Subcutaneous abdominal adipose tissue (tissue), 5 donors: Measurements from ENCODE around the gene DCDC2B.
A peak's percentile ranks its signal among the peaks of the same experiment; 100 is the strongest.

Source experiments
- H3K27ac ChIP-seq: one replicate; pipeline ENCODE4 v1.7.0; 2013; ENCODE audit warnings: low read depth, mild to moderate bottlenecking, inconsistent platforms, low read length, moderate library complexity
- H3K27me3 ChIP-seq, 5 donors: one replicate each; pipeline ENCODE4 v1.7.0; 2013; ENCODE audit warnings: low read length in 5 of 5, inconsistent platforms in 1 of 5; ENCODE audit not compliant: control insufficient read depth in 5 of 5, insufficient read depth in 4 of 5
- H3K36me3 ChIP-seq, 5 donors: one replicate each; pipeline ENCODE4 v1.7.0; 2013; ENCODE audit warnings: low read length in 5 of 5; ENCODE audit not compliant: control insufficient read depth in 5 of 5, insufficient read depth in 5 of 5
- H3K4me1 ChIP-seq, 5 donors: one replicate each; pipeline ENCODE4 v1.7.0; 2013; ENCODE audit warnings: low read length in 5 of 5, mild to moderate bottlenecking in 3 of 5, moderate library complexity in 1 of 5; ENCODE audit not compliant: control insufficient read depth in 5 of 5, insufficient read depth in 5 of 5
- H3K4me3 ChIP-seq, 5 donors: one replicate each; pipeline ENCODE4 v1.7.0; 2013; ENCODE audit warnings: low read length in 5 of 5, low read depth in 1 of 5
- H3K9ac ChIP-seq, 5 donors: one replicate each; pipeline ENCODE4 v1.7.0; 2013; ENCODE audit warnings: low read length in 5 of 5, mild to moderate bottlenecking in 4 of 5, moderate library complexity in 3 of 5
- H3K9me3 ChIP-seq, 5 donors: one replicate each; pipeline ENCODE4 v1.7.0; 2013; ENCODE audit warnings: low read length in 5 of 5; ENCODE audit not compliant: control insufficient read depth in 5 of 5
- donor health status: healthy.
- donor health status: healthy.
- donor health status: healthy.
- donor health status: healthy.
- donor health status: healthy.

Gene DCDC2B

DNA sequence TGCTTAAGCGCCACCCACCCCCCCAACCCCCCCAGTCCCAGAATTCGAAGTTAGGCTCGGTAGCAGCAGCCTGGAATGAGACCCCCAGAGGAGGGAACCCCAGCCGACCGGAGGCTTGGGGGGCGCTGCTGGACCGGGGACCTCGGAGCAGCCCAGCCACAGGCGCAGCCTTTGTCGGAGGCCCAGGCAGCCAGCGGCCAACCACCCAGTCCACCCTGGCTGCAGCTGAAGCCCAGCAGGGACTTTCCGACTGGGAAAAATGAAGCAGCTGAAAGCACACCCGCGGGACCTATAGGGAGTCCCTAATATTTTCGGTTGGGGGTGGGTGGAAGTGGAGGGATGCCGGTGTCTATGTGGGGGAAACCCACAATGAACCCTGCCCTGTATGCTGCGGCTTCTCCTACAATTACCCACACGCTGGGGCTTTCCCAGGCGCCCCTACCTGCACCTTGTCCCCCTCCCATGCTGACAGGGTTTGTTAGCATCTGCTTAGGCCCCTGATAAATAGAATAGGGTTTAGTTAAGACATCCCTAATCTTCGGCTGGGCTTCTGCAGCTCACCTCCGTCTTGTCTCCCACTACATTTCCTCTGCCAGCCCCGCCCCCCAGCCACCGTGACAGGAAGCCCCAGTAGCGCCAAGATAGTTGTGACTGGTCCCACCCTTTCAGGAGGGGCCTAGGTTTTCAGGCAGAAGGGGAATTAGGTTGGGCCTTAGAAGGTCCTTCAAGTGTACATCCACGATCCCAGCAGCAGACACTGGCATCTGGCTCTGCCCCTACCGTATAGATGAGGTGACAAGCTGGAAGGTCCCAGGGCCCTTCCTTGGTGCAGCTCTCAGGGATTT is 7.7 kb upstream of the DCDC2B start:
- peaks cover 0 to 45% (median 43%) of the 10 kb centered on the region in 5 donors for H3K4me1 ChIP-seq
- peak overlapping the region; percentile 67 to 83 (median 77) for H3K4me3 ChIP-seq
- H3K27me3 ChIP-seq = peaks cover 0 to 2% (median 0%) of the 10 kb centered on the region in 5 donors
- peaks cover 5 to 25% (median 20%) of the 10 kb centered on the region in 5 donors for H3K36me3 ChIP-seq
- H3K27ac ChIP-seq = peak overlapping the region; percentile 62
- no peaks in the 10 kb centered on the region for H3K9me3 ChIP-seq
- H3K9ac ChIP-seq = peak overlapping the region in 3 of 5 donors; percentile 64 to 68 (median 67)

DNA sequence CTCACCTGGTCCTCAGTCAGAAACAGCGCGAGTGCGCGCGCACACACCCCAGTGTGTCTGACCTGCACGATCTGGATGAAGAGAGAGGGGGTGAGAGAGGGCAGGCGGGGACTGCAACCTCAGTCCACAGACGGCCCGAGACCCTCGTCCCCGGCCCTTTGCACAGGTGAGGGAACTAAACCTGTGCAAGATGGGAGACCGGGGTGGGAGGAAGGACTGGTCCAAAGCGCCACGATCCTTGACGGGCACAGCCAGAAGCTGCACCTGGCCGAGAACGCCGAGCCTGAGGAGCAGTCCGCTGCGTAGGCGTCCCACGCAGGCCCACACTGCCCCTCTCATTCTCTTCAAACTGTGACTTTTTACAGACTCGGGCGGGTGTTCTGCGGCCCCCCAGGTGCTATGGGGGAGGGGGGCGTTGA is 3.9 kb upstream of the DCDC2B start:
- H3K4me3 ChIP-seq = peak overlapping the region; percentile 65 to 87 (median 77)
- peaks cover 0 to 2% (median 0%) of the 10 kb centered on the region in 5 donors for H3K27me3 ChIP-seq
- peaks cover 6 to 46% (median 38%) of the 10 kb centered on the region in 5 donors for H3K4me1 ChIP-seq
- no peaks in the 10 kb centered on the region for H3K9me3 ChIP-seq
- peak overlapping the region; percentile 10 for H3K27ac ChIP-seq
- H3K36me3 ChIP-seq = no peaks in the 10 kb centered on the region
- H3K9ac ChIP-seq = peak overlapping the region in 4 of 5 donors; percentile 58 to 93 (median 82)

DNA sequence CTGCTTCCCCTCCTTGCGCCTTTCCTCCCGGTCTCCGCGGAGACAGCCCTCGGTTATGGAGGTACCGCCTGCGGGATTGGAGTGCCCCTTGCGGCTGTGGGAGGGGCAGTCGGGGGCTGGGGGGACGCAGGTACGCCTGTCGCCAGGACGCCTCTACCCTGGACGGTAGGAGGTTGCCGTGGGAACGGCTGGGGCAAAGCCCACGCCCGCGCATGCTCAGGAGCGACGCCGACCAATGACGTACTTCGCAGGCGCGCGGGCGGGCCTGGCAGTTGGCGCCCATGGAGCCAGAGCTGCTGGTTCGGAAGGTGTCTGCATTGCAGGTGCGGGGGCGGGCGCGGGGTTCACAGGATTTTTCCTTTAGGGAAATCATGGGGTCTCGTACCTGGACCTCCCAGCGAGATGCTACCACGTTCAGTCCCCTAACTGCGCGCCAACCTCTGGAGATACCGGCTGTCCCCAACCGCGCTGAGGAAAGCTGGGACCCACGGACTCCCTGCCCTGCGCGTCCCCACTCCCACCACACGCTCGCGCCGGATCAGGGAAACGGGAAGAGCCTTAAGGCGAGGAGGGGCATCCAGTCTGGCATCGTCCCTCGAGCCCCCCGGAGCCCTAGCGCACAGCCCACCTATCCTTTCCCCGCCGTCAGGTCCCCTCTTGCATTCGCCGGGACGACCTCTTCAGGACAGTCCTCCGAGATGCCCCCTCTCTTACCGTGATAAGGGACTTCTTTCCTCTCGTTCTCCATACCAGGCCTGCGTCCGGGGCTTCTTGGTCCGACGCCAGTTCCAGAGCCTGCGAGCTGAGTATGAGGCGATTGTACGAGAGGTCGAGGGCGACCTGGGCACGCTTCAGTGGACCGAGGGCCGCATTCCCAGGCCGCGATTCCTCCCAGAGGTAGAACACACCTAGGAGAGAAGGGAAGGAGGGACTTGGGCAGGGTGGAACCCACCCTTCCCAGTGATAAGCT is 3.2 kb upstream of the DCDC2B start, which contains the start of gene IQCC:
TSS of gene IQCC (plus strand) at position 271 of the 970 bp plus-strand sequence. CDS start at position 282, 11 bp downstream.
- Histone ChIP-seq H3K9ac (peak within 1 kb of the TSS; percentile 56 to 93 (median 79)), H3K27me3 (peaks cover 0 to 2% (median 0%) of the 10 kb centered on the region in 5 donors), H3K9me3 (no peaks in the 10 kb centered on the region)

DNA sequence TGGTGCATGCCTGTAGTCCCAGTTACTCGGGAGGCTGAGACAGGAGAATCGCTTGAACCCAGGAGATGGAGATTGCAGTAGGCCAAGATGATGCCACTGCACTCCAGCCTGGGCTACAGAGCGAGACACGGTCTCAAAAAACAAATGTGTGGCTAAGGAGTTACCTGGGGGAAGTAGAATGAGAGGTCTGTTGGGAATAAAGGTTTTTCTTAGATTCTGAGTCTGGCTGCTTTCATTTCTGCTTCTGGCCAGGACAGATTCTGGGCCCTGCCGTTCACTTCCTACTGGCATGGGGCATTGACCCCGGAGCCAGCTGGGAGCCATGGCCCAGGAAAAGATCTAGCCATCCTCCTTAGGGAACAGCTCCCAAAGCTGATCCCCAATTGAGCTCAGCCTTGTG is 420 bp upstream of the DCDC2B start:
- Histone ChIP-seq H3K4me3 (no peak overlapping the region), H3K4me1 (peaks cover 6 to 26% (median 18%) of the 10 kb centered on the region in 5 donors), H3K9me3 (no peaks in the 10 kb centered on the region), H3K27me3 (no peaks in the 10 kb centered on the region), H3K36me3 (peaks cover 0 to 10% (median 3%) of the 10 kb centered on the region in 5 donors), H3K9ac (no peak overlapping the region), H3K27ac (no peak overlapping the region)

More for the DNA sequence above, 3.2 kb upstream of the DCDC2B start, which contains the start of gene IQCC:
- Histone ChIP-seq H3K4me3 (peak within 1 kb of the TSS; percentile 68 to 87 (median 77)), H3K27ac (peak within 1 kb of the TSS; percentile 10), H3K4me1 (peaks cover 6 to 39% (median 30%) of the 10 kb centered on the region in 5 donors), H3K36me3 (no peaks in the 10 kb centered on the region)

DNA sequence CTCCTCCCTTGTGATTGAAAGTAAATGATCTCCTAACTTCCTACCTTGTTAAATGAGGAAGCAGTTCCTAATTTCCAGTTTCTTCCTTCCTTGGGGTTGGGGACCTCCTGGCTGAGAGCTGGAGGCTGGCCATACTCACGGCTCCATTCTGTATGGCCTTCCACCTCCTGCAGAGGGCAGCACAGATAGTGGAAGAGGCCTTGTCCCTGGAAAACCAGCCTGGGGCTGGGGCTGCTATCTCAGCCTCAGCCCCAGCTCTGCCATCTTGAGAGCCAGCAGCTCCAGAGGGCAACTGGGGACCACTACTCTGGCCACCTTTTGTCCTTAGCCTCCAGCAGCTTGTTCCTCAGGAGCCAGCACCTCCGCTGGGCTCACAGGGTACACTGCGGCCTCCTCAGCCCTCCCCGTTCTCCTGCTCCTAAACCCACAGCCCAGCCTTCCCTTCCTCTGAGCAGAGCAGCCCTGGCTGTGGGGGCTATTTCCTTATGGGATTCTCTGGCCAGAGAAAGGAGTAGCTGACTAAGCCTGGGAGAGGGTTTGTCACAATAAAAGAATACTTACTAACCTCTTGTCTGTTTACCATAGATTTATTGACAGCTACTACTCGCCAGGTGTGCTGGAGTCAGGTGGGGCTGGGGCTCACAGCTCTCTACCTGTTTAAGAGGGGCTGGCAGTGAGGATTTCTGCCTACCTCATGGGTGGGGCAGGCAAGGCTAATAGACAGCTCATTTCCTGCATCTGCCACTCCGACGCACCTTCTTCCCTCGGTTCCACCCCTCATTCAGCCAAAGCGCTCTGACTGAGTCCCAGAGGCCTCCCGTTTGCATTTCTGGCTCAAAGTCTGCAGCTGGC is 7.0 kb downstream of the DCDC2B start:
- Histone ChIP-seq H3K4me3 (no peak overlapping the region), H3K27me3 (no peaks in the 10 kb centered on the region), H3K9ac (peak overlapping the region in 2 of 5 donors; percentile 9 to 26), H3K9me3 (no peaks in the 10 kb centered on the region), H3K27ac (peak overlapping the region; percentile 11), H3K4me1 (peaks cover 0 to 8% (median 3%) of the 10 kb centered on the region in 5 donors), H3K36me3 (peaks cover 0 to 62% (median 45%) of the 10 kb centered on the region in 5 donors)

DNA sequence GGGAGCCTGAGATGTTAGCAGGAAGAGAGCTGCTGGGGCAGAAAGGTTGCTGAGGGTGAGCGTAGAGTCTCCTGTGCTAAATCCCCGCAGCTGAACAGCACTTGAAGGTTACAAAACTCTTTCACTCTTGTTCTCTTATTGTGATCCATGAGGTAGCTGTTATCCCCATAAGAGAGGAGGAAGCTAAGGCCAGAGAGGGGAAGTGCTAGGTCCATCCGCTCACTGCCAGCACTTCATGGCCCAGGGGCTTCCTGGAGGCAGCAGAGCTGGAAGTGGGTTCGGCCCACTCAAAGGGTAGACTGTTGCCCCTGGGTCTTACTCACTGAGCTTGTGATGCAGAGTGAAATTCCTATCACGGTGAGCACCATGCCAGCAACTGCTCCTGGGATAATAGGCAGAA is 7.7 kb downstream of the DCDC2B start:
- Histone ChIP-seq H3K4me1 (peaks cover 3 to 15% (median 11%) of the 10 kb centered on the region in 5 donors), H3K9ac (no peak overlapping the region), H3K9me3 (no peaks in the 10 kb centered on the region), H3K27me3 (no peaks in the 10 kb centered on the region), H3K27ac (no peak overlapping the region), H3K4me3 (no peak overlapping the region), H3K36me3 (peaks cover 0 to 62% (median 45%) of the 10 kb centered on the region in 5 donors)

DNA sequence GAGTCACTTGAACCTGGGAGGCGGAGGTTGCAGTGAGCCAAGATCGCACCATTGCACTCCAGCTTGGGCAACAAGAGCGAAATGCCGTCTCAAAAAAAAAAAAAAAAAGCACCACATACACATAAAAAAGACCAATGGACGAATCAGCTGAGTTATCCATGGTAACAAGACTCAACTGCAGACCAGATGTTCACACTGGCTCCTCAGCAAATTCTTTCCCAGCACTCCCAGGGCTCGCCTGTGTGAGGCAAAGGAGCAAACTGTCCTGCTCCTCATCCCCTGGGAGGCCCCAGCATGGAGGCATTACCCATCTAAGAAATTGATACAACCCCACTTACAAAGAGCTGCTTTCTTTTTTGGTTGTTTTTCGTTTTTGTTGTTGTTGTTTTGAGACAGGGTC is 10.1 kb downstream of the DCDC2B start:
- H3K36me3 ChIP-seq = peaks cover 0 to 54% (median 42%) of the 10 kb centered on the region in 5 donors
- H3K27ac ChIP-seq = no peak overlapping the region
- H3K4me1 ChIP-seq = peaks cover 7 to 31% (median 25%) of the 10 kb centered on the region in 5 donors

DNA sequence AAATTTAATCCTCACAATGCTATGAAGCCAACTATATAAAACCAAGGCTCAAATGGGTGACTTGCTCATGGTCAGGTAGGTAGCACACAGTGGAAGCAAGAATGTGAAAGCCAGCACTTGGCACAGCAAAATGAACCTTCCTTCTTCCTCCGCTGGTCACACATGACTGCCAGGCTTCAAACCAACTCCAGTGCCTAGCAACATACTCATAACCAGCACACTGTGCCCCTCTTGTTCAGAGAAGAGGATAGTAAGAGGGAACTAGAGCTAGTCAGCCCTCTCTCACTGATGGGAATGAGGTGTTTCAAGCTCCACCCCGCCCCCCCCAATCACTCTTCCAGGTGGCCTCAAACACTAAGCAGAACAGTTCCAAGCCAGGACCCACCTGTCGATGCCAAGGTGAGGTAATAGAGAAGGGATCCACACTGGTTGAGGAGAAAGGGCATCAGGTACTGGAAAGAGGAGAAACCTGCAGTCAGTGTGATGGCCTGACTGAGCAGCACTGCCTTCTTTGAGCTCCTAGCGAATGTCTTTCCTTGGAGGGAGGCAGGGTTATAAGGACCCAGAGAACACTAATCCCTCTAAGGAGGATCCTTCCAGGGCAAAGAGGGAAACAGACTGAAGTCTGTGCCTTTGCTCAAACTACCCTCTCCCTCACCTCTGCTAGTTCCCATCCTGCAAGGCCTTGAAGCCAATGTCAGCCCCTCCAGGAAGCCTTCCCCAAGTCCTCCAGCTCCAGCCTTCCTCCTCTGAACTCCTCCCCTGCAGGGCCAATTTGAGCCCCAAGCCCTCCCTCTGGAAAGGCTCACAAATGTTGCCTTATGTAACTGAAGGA is 12.1 kb downstream of the DCDC2B start:
- peaks cover 0 to 51% (median 38%) of the 10 kb centered on the region in 5 donors for H3K36me3 ChIP-seq

More for the DNA sequence above, 10.1 kb downstream of the DCDC2B start:
- Histone ChIP-seq H3K9me3 (no peaks in the 10 kb centered on the region), H3K27me3 (no peaks in the 10 kb centered on the region), H3K9ac (no peak overlapping the region), H3K4me3 (no peak overlapping the region)

More for the DNA sequence above, 12.1 kb downstream of the DCDC2B start:
- Histone ChIP-seq H3K27me3 (no peaks in the 10 kb centered on the region), H3K4me1 (peaks cover 7 to 32% (median 28%) of the 10 kb centered on the region in 5 donors), H3K9me3 (no peaks in the 10 kb centered on the region), H3K4me3 (peak overlapping the region; percentile 88 to 98 (median 93)), H3K27ac (peak overlapping the region; percentile 97), H3K9ac (peak overlapping the region in 4 of 5 donors; percentile 74 to 98 (median 92))
